ENCODE measurements around the gene ATP11B.

- TF ChIP-seq CTCF (IDR thresholded peaks at IDR 0.05) (no peak), POLR2A (IDR thresholded peaks at IDR 0.05) (no peak)
Observed at GRCh38 chr3:182821221-182821981, 28.1 kb downstream of the ATP11B start.

All from thyroid gland (tissue), 4 donors.